NCI-H446 treated with DMSO at 0.1 percent for 48 hours (cell line): ENCODE data around the gene CCL2.

Experiments
- DNase-seq: peaks from one replicate; lab custom pipeline; 2025; lab: John Stamatoyannopoulos, UW

Gene CCL2

GRCh38 chr17:34265711-34266110 lies 10.6 kb downstream of the CCL2 start:
- DNase-seq = no peak

- DNase-seq = no peak
Measured at GRCh38 chr17:34269969-34270368, 14.9 kb downstream of the CCL2 start, which contains the start of gene CCL7. Gene CCL7, plus strand, starts transcription at chr17:34270221. Its CDS starts 70 bp downstream, at chr17:34270291.

- peak; percentile 12 for DNase-seq
Measured at GRCh38 chr17:34275881-34276280, 20.8 kb downstream of the CCL2 start.

GRCh38 chr17:34276826-34277225 lies 21.7 kb downstream of the CCL2 start:
- DNase-seq = no peak

- no peak for DNase-seq
Measured at GRCh38 chr17:34283571-34283970, 28.5 kb downstream of the CCL2 start.

GRCh38 chr17:34285286-34285792 lies 30.3 kb downstream of the CCL2 start, which contains the start of gene CCL11:
Gene CCL11, plus strand, starts transcription at chr17:34285742. Its CDS starts 67 bp downstream, at chr17:34285809.
- DNase-seq = no peak

- DNase-seq = no peak
Measured at GRCh38 chr17:34287875-34288274, 32.8 kb downstream of the CCL2 start.

- no peak for DNase-seq
Measured at GRCh38 chr17:34290586-34290985, 35.5 kb downstream of the CCL2 start.

GRCh38 chr17:34291721-34292348 lies 36.8 kb downstream of the CCL2 start:
- DNase-seq = no peak

- no peak for DNase-seq
Measured at GRCh38 chr17:34299027-34299426, 43.9 kb downstream of the CCL2 start.

GRCh38 chr17:34299956-34300577 lies 45.0 kb downstream of the CCL2 start:
- DNase-seq = no peak

GRCh38 chr17:34300652-34301370 lies 45.7 kb downstream of the CCL2 start:
- DNase-seq = no peak

- DNase-seq = no peak
Measured at GRCh38 chr17:34301986-34302385, 46.9 kb downstream of the CCL2 start.

- DNase-seq = no peak
Measured at GRCh38 chr17:34302636-34303035, 47.6 kb downstream of the CCL2 start.

GRCh38 chr17:34303606-34304005 lies 48.5 kb downstream of the CCL2 start:
- DNase-seq = no peak

- no peak for DNase-seq
Measured at GRCh38 chr17:34305061-34305460, 50.0 kb downstream of the CCL2 start.

- no peak for DNase-seq
Measured at GRCh38 chr17:34305606-34306005, 50.5 kb downstream of the CCL2 start.

- DNase-seq = no peak
Measured at GRCh38 chr17:34306466-34306865, 51.4 kb downstream of the CCL2 start.
